ENCODE data around the gene CCDC88A. TPM values are rescaled to one million over a fixed set of nuclear protein-coding genes. Genes with fewer than 3 reads are reported as not detected.
A peak's percentile ranks its signal among the peaks of the same experiment; 100 is the strongest.

Gene CCDC88A
- polyA plus RNA-seq, 2 of the 4 experiments (the other 2 are of a cell fraction) = 21.3 to 77.8 TPM

- ChIA-PET CTCF (interaction anchor here (1.0 kb wide), 1 partner anchor 9 kb away, joined by 3 read pairs; no protein-coding TSS in a partner anchor), POLR2A (no interaction called here)
- Histone ChIP-seq H3K4me2 (no peak overlapping the region), H3K4me3 (no peak overlapping the region), H3K4me1 (no peaks in the 10 kb centered on the region), H3K9me3 (no peaks in the 10 kb centered on the region), H3K27ac (no peak overlapping the region)
- no peak for FAIRE-seq
- TF ChIP-seq HOXA7 (CRISPR knock-in tag; IDR thresholded peaks at IDR 0.05) (no peak), NPAS2 (CRISPR knock-in tag; IDR thresholded peaks at IDR 0.05; ENCODE audit: borderline replicate concordance) (no peak), NR3C1 (IDR thresholded peaks at IDR 0.05) (no peak), RAD21 (conservative IDR thresholded peaks at IDR 0.05 in 1 of 2, IDR thresholded peaks at IDR 0.05 in 1 of 2) (no peak), KDM5A (IDR thresholded peaks at IDR 0.05) (no peak), EHF (CRISPR knock-in tag; IDR thresholded peaks at IDR 0.05) (no peak), JUNB (IDR thresholded peaks at IDR 0.05) (no peak), BHLHE40 (IDR thresholded peaks at IDR 0.05; ENCODE audit: low read depth, low read length) (no peak), KDM1A (IDR thresholded peaks at IDR 0.05; ENCODE audit: low read depth) (no peak)
- no peak for DNase-seq (ENCODE audit: low read depth in 1 of 2, low spot score in 1 of 2)
- no peak for ATAC-seq
- WGBS (ENCODE audit: missing lambda C conversion rate) = 84% methylated on average over 9 of the region's 9 CpGs
These were observed 18.1 kb upstream of the CCDC88A start for GRCh38 chr2:55437515-55438390.

- CTCF ChIA-PET = interaction anchor here (0.6 to 1.5 kb wide), 29 partner anchors 8 to 1112 kb away, joined by 3 to 5 read pairs (median 3); partner anchors contain the start of gene CCDC88A
- Histone ChIP-seq H3K9me3 (no peaks in the 10 kb centered on the region), H3K27ac (no peak overlapping the region), H3K4me1 (peaks cover 7% of the 10 kb centered on the region; the same call in 2 of the 3 replicates), H3K4me2 (peak overlapping the region; percentile 21; the same call in 2 of the 3 replicates), H3K4me3 (no peak overlapping the region)
- peak; percentile 89 for TF ChIP-seq CTCF (IDR thresholded peaks at IDR 0.05)
- no peak for TF ChIP-seq MAZ (IDR thresholded peaks at IDR 0.05; ENCODE audit: borderline replicate concordance, low read depth, low read length)
- no peak for TF ChIP-seq MAX (IDR thresholded peaks at IDR 0.05)
- TF ChIP-seq FOSB (CRISPR knock-in tag; IDR thresholded peaks at IDR 0.05) = no peak
- TF ChIP-seq EP300 (IDR thresholded peaks at IDR 0.05) = no peak
- TF ChIP-seq E2F6 (IDR thresholded peaks at IDR 0.05; ENCODE audit: borderline replicate concordance, low read depth) = no peak
- TF ChIP-seq BCL3 (IDR thresholded peaks at IDR 0.05) = no peak
- TF ChIP-seq MYC (IDR thresholded peaks at IDR 0.05; ENCODE audit: borderline replicate concordance, low read length) = no peak
- no peak for TF ChIP-seq POLR2A (IDR thresholded peaks at IDR 0.05; ENCODE audit: low read length)
- TF ChIP-seq ESRRA (IDR thresholded peaks at IDR 0.05; ENCODE audit: borderline replicate concordance, low read length) = no peak
- no peak for TF ChIP-seq REST (IDR thresholded peaks at IDR 0.05)
- no peak for TF ChIP-seq SREBF2 (IDR thresholded peaks at IDR 0.05)
- TF ChIP-seq MAFK (IDR thresholded peaks at IDR 0.05; ENCODE audit: partially characterized antibody) = peak; percentile 84
- TF ChIP-seq RAD21 (conservative IDR thresholded peaks at IDR 0.05 in 1 of 2, IDR thresholded peaks at IDR 0.05 in 1 of 2) = peak; percentile 80 to 82
- peak; percentile 73 for TF ChIP-seq SMC3 (IDR thresholded peaks at IDR 0.05)
- TF ChIP-seq ZFP36 (IDR thresholded peaks at IDR 0.05; ENCODE audit: borderline replicate concordance, partially characterized antibody) = no peak
- POLR2A ChIA-PET = interaction anchor here (0.6 kb wide), 1 partner anchor 200 kb away, joined by 3 read pairs; the partner anchor contains the start of gene RPS27A
- peak; percentile 64 to 82; a peak in 5 of 6 replicates for ATAC-seq
- DNase-seq (ENCODE audit: low read depth in 1 of 2, low spot score in 1 of 2) = peak; percentile 27 to 56
- FAIRE-seq = peak; percentile 87
- 33% methylated on average over 3 of the region's 3 CpGs for WGBS (ENCODE audit: missing lambda C conversion rate)
These were observed 12.4 kb upstream of the CCDC88A start for GRCh38 chr2:55431982-55432627.
